Loucy (cell line): Measurements from ENCODE around the gene SUSD2.

Experiments
- EZH2phosphoT487 ChIP-seq: fragments of 200-600 bp; IDR thresholded peaks from 2 replicates; pipeline ENCODE4 v1.6.1; 2018; ENCODE audit warnings: antibody characterized with exemption, mild to moderate bottlenecking, moderate library complexity, borderline replicate concordance
- TF ChIP-seq, protein P1 (sequence below): fragments of 200-600 bp; sonication (generic); conservative IDR thresholded peaks from 2 replicates; pipeline ENCODE4 v1.5.1; 2014; ENCODE audit warnings: mild to moderate bottlenecking, antibody characterized with exemption, low read length

DNA sequence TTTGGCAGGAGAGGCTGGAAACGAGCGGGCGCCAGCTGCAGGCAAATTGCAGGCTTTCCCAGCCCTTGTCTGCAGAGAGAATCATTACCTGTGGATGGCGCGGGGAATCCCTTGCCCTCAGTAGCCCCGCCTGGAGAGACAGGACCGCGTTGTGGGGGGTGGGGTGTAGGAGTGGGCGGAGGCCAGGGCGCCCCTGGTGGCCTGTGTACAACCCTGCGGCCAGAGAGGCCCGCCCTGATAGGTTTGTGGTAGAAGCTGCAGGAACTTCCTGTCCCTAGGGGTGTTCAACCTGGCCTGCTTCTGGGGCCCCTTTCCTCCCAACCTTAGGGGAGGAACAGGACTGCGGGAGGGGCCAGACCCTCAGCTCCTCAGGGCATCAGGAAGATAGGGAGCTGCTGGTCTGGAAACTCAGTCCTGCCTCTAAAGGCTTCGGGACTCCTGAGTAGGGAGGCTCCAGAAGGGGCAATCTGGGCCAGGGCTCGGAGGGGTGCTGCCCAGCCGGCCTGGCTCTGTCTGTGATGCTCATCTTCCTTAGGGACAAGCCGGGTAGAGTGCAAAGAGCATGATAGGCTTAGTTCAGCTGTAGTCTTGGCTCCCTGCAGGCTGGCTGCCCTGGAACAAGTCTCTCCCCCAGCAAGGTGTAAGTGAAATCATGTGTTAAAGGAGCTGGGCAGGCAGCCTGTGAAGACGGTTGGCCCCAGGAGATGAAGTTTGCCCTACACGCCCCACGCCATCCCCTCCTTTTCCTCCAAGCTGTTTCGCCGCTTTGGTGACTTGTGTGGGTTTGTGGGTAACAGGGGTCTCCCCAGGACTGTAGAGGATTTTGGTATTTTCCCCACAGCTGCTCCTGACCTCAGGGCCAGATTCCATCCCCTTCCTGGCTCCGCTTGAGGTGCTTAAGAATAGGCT lies 24.1 kb upstream of the SUSD2 start:
- TF ChIP-seq, protein P1, sequence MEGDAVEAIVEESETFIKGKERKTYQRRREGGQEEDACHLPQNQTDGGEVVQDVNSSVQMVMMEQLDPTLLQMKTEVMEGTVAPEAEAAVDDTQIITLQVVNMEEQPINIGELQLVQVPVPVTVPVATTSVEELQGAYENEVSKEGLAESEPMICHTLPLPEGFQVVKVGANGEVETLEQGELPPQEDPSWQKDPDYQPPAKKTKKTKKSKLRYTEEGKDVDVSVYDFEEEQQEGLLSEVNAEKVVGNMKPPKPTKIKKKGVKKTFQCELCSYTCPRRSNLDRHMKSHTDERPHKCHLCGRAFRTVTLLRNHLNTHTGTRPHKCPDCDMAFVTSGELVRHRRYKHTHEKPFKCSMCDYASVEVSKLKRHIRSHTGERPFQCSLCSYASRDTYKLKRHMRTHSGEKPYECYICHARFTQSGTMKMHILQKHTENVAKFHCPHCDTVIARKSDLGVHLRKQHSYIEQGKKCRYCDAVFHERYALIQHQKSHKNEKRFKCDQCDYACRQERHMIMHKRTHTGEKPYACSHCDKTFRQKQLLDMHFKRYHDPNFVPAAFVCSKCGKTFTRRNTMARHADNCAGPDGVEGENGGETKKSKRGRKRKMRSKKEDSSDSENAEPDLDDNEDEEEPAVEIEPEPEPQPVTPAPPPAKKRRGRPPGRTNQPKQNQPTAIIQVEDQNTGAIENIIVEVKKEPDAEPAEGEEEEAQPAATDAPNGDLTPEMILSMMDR: peak; percentile 85
- no peak for TF ChIP-seq EZH2phosphoT487
